Activated T-helper 1 cell treated with Interleukin-2 at 50 U/mL for 16 hours (primary cell): ENCODE measurements around the gene SMC5.
"Not testable (repeated sequence)": the region's sequence is repeated elsewhere in the genome, so short reads cannot be mapped to it uniquely, and the experiment has no call there.

Experiments
- DNase-seq: peaks from one replicate; pipeline ENCODE4 v3.0.0-alpha.2; 2020; ENCODE audit warnings: low read depth

SMC5 gene

GRCh38 chr9:70263421-70263820 lies 4.6 kb downstream of the SMC5 start:
- no peak for DNase-seq

- no peak for DNase-seq
These were observed 19.5 kb downstream of the SMC5 start for GRCh38 chr9:70278305-70278704.

- no peak for DNase-seq
These were observed 25.1 kb downstream of the SMC5 start for GRCh38 chr9:70283848-70284247.

- no peak for DNase-seq
These were observed 26.5 kb downstream of the SMC5 start for GRCh38 chr9:70285246-70285645.

- DNase-seq: no peak
These were observed 27.3 kb downstream of the SMC5 start for GRCh38 chr9:70285981-70286598.

GRCh38 chr9:70290626-70291025 lies 31.8 kb downstream of the SMC5 start:
- no peak for DNase-seq

GRCh38 chr9:70291446-70291845 lies 32.7 kb downstream of the SMC5 start:
- no peak for DNase-seq

GRCh38 chr9:70292253-70292652 lies 33.5 kb downstream of the SMC5 start:
- no peak for DNase-seq

- no peak for DNase-seq
These were observed 34.4 kb downstream of the SMC5 start for GRCh38 chr9:70293214-70293613.

GRCh38 chr9:70297141-70297540 lies 38.4 kb downstream of the SMC5 start:
- DNase-seq: no peak

- no peak for DNase-seq
These were observed 39.5 kb downstream of the SMC5 start for GRCh38 chr9:70298245-70298771.

GRCh38 chr9:70303268-70303667 lies 44.5 kb downstream of the SMC5 start:
- DNase-seq: no peak

GRCh38 chr9:70304810-70305209 lies 46.0 kb downstream of the SMC5 start:
- DNase-seq: no peak

GRCh38 chr9:70315389-70315788 lies 56.6 kb downstream of the SMC5 start:
- no peak for DNase-seq

- DNase-seq: no peak
These were observed 59.2 kb downstream of the SMC5 start for GRCh38 chr9:70318002-70318401.

- DNase-seq: no peak
These were observed 63.3 kb downstream of the SMC5 start for GRCh38 chr9:70322096-70322495.

- DNase-seq: no peak
These were observed 66.2 kb downstream of the SMC5 start for GRCh38 chr9:70324963-70325362.

- not testable (repeated sequence) for DNase-seq
These were observed 69.8 kb downstream of the SMC5 start for GRCh38 chr9:70328625-70329024.

GRCh38 chr9:70340572-70340971 lies 81.8 kb downstream of the SMC5 start:
- DNase-seq: no peak

GRCh38 chr9:70347046-70347445 lies 88.3 kb downstream of the SMC5 start:
- DNase-seq: no peak

GRCh38 chr9:70352356-70352755 lies 93.6 kb downstream of the SMC5 start:
- DNase-seq: no peak

GRCh38 chr9:70352802-70353201 lies 94.0 kb downstream of the SMC5 start:
- no peak for DNase-seq

- DNase-seq: no peak
These were observed 97.0 kb downstream of the SMC5 start for GRCh38 chr9:70355801-70356200.

- no peak for DNase-seq
These were observed 104.2 kb downstream of the SMC5 start for GRCh38 chr9:70362952-70363351.
